SHP77 treated with DMSO at 0.1 percent for 48 hours (cell line): ENCODE data around the gene TMEM260.

Experiments used
- DNase-seq: peaks from one replicate; lab custom pipeline; 2025; lab: John Stamatoyannopoulos, UW

Gene TMEM260

GRCh38 chr14:56579345-56580220, at the start of gene TMEM260:
Gene TMEM260 (plus strand): TSS chr14:56579798. CDS start chr14:56579915, 117 bp downstream.
- peak; percentile 75 for DNase-seq

- DNase-seq = no peak
Observed at GRCh38 chr14:56532546-56532945, 47.1 kb upstream of the TMEM260 start.

GRCh38 chr14:56534656-56535055, 44.9 kb upstream of the TMEM260 start:
- DNase-seq = no peak

- no peak for DNase-seq
Observed at GRCh38 chr14:56539862-56540261, 39.7 kb upstream of the TMEM260 start.

- no peak for DNase-seq
Observed at GRCh38 chr14:56543436-56543835, 36.2 kb upstream of the TMEM260 start.

- DNase-seq = no peak
Observed at GRCh38 chr14:56549721-56550120, 29.9 kb upstream of the TMEM260 start.

GRCh38 chr14:56552615-56553014, 27.0 kb upstream of the TMEM260 start:
- no peak for DNase-seq

- DNase-seq = no peak
Observed at GRCh38 chr14:56554301-56554700, 25.3 kb upstream of the TMEM260 start.

GRCh38 chr14:56555921-56556570, 23.6 kb upstream of the TMEM260 start:
- DNase-seq = no peak

GRCh38 chr14:56559182-56559581, 20.4 kb upstream of the TMEM260 start:
- DNase-seq = no peak

- DNase-seq = no peak
Observed at GRCh38 chr14:56561606-56562005, 18.0 kb upstream of the TMEM260 start.

GRCh38 chr14:56562883-56563282, 16.7 kb upstream of the TMEM260 start:
- no peak for DNase-seq

GRCh38 chr14:56569174-56569573, 10.4 kb upstream of the TMEM260 start:
- DNase-seq = no peak

- no peak for DNase-seq
Observed at GRCh38 chr14:56570295-56570694, 9.3 kb upstream of the TMEM260 start.

GRCh38 chr14:56580221-56580711, 668 bp downstream of the TMEM260 start:
- no peak for DNase-seq

- DNase-seq = no peak
Observed at GRCh38 chr14:56581041-56581727, 1.6 kb downstream of the TMEM260 start.

GRCh38 chr14:56585461-56586084, 6.0 kb downstream of the TMEM260 start:
- DNase-seq = peak; percentile 23

- DNase-seq = no peak
Observed at GRCh38 chr14:56587701-56588100, 8.1 kb downstream of the TMEM260 start.

GRCh38 chr14:56590535-56590960, 10.9 kb downstream of the TMEM260 start:
- no peak for DNase-seq

GRCh38 chr14:56592746-56593544, 13.3 kb downstream of the TMEM260 start:
- DNase-seq = no peak

GRCh38 chr14:56594428-56594827, 14.8 kb downstream of the TMEM260 start:
- DNase-seq = no peak
